ENCODE results near the gene ARHGAP33.
A peak's percentile ranks its signal among the peaks of the same experiment; 100 is the strongest.
"Not testable (repeated sequence)": the region's sequence is repeated elsewhere in the genome, so short reads cannot be mapped to it uniquely, and the experiment has no call there.

Gene ARHGAP33

DNA sequence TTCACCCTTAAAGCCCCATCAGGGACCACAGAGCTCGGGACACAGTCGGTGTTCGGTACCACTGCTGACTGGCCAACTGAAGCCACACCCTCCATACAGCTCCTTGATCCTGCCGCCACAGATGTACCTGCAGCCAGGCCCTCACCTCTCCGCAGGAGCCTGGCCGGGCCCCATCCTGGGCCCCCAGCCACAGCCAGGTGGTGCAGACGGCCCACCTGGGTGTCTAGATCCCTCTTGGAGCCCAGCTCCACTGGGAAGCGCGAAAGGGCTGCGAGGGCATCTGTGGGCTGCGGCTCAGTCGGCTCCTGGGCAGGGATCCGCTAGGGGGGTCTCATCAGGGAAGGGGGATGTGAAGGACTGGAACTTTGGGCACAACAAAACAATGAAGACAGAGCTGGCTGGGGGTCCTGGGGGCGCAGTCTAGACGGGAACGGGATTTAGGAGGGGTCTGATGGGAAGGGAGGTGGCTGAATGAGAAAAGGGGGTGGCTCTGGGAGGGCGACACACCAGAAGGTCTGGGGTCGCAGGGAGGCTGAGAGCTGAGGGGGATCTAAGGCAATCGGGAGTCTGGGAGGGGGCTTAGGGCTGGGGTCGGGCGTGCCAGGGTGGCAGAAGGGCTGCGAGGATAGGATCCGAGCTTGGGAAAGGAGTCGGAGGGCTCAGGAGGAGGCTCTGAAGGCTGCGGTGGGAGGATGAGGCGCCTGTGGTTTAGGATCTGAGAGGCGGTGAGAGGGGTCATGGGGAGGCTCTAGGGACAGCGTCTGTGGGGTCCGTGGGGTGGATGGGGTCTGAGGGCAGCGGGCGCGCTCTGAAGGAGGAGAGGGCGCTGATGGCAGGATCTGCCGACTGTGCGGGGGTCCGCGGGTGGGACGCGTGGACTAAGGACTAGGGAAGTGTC is 21.5 kb downstream of the ARHGAP33 start:
- DNase-seq, result no peak

- no peak for DNase-seq
Measured at GRCh38 chr19:35797663-35798062, 22.3 kb downstream of the ARHGAP33 start.

DNA sequence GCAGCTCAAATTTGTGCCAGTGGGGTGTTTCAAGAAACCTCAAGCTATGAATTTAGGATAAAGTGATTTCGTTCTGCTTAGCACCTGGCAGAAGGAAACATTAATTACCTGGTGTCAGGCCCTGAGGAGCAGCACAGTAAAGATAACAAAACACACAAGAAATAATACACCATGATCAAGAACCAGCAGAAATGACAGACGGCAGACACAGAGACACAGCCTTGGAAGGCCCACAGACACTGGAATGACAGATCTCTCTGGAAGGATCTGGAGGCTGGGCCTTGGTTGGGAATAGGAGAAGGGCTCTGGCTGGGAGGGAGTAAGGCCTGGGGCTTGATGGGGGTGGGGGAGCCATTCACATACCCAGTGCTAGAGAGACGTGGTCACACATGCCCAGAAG is 26.5 kb downstream of the ARHGAP33 start:
- no peak for DNase-seq

GRCh38 chr19:35805526-35806102 is 30.2 kb downstream of the ARHGAP33 start:
- DNase-seq, result no peak

DNA sequence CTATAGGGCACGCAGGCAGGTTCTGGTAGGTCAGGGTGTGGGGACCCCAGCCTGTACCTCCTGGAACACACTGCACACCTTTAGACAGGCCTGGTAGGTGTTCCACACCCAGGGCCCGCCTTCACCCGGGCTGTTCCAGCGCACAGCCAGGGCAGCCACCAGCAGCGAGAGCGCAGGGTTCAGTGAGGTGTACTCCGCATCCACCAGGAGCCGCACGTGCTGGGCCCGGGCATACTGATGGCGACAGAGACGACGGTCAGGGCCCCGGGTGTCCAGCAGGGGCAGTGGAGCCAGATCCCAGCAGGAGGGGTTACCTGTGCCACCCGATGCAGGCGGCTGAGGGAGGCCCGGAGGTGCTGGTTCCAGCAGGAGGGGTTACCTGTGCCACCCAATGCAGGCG is 31.2 kb downstream of the ARHGAP33 start:
- no peak for DNase-seq

GRCh38 chr19:35807633-35808032 is 32.3 kb downstream of the ARHGAP33 start:
- no peak for DNase-seq

DNA sequence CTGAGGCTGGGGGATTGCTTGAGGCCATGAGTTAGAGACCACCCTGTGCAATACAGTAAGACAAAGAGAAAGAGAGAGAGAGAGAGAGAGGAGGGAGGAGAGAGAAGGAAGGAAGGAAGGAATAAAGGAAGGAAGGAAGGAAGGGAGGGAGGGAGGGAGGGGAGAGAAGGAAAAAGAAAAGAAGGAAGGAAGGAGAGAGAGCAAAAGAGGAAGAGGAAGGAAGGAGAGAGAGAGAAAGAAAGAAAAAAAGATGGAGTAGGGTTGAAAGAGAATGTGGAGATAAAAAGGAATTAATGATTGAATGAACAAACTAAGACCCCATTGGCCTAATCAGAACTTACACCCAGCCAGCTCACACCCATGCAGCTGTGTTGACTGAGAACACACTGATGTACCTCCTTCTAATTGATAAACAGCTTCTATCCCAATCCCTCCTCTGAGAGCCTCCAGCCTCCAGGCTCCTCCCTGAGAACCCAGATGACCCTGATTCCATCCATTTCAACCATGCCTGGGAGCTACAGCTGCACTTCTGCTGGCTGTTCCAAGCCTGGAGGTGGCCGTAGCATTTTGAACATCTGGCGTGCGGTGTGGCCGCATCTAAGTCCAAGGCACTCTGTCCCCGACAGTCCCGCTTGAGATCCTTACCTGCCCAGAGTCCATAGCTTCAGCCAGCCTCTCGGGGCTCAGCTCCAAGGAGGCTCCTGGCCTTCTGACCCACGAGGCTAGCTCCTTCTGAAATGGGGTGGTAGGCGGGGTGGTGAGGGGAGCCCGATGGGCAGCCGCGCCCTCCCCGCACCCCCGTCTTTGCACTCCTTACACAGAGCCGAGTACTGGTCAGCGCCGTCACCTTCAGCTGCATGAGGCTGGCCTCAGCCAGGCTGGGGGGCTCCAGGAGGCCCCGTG is 36.2 kb downstream of the ARHGAP33 start:
- no peak for DNase-seq

GRCh38 chr19:35812220-35813042 is 37.1 kb downstream of the ARHGAP33 start, which contains the start of gene PRODH2:
PRODH2 (minus strand) TSS chr19:35812845; CDS start chr19:35812805, 40 bp downstream.
- no peak for DNase-seq

GRCh38 chr19:35813043-35813890 is 37.9 kb downstream of the ARHGAP33 start:
- DNase-seq, result no peak

GRCh38 chr19:35816262-35816661 is 40.9 kb downstream of the ARHGAP33 start:
- no peak for DNase-seq

DNA sequence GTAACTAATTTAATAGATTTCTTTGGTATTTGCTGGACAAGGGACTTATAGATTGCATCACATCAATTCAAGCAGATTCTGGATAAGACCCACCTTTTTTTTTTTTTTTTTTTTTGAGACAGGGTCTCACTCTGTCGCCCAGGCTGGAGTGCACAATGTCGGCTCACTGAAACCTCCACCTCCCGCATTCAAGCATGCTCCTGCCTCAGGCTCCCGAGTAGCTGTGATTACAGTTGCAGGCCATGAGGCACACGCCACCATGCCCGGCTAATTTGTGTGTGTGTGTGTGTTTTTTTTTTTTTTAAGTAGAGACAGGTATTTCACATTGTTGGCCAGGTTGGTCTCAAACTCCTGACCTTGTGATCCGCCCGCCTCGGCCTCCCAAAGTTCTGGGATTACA is 41.5 kb downstream of the ARHGAP33 start:
- DNase-seq, result no peak

- no peak for DNase-seq
Measured at GRCh38 chr19:35818445-35818844, 43.1 kb downstream of the ARHGAP33 start.

DNA sequence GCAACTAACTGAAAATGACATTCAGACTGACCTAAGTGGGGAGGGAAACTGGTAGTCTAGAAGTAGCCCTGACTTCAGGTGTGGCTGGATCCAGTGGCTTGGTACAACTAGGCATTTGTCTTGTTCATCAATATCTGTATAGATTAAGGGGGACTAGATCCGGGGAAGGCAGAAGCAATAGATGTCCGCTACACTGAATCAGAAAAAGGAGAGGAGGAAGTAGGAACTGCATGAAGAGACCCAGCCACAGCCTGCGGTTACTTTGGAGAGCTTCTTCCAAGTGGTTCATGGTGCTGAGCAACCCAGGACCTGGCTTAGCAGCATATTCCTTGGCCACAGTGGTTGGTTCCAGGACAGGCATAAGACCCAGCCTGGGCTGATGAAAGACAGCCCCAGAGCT is 47.2 kb downstream of the ARHGAP33 start:
- no peak for DNase-seq

DNA sequence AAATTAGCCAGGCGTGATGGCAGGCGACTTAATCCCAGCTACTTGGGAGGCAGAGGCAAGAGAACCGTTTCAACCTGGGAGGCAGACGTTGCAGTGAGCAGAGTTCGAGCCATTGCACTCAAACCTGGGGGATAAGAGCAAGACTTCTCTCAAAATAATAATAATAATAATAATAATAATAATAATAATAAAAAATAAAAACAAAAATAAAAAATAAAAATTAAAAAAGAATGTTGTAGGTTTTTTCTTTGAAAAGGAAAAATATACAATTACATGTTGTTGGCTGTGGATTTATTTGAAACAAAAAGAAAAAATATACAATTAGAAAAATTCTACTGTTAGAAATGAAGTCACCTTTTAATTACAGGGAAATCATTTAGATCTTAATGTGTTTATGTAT is 48.8 kb downstream of the ARHGAP33 start:
- no peak for DNase-seq

GRCh38 chr19:35828692-35829301 is 53.4 kb downstream of the ARHGAP33 start:
- peak; percentile 85 for DNase-seq

DNA sequence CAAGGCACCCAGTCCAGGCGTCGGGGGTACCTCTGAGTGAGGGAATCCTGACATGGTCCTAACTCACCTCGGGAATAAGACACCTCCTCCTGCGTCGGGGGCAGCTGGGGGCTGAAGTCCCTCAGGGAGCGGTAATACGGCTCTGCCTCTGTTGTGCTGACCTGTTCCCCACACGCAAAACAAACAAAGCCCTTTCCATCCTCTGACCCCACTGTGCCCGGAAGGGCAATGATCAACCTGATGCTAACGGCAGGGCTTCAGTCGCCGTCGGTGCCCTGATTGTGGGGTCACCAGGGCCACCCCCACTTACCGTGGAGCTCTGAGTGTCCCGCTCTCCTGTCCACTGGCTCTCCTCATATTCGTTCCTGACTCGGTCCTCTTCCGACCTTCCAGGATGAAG is 55.6 kb downstream of the ARHGAP33 start:
- DNase-seq, result no peak

- DNase-seq, result no peak
Measured at GRCh38 chr19:35832054-35832453, 56.7 kb downstream of the ARHGAP33 start.

DNA sequence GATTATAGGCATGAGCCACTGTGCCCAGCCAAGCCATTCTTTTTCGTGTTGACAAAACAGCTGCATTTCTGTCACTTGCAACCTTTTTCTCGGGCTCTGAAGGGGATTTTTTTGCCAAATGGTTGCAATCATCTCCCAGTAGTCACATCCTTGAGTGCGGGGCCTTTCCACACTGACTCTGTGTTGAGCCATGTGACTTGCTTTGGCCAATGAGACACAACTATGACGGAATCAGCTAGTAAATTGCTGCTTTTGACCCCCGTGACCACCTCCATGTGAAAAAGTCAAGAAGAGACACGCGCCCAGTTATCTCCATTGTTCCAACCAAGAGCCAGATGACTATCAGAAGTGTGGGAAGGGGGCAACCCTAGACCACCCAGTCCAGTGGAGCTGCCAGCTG is 58.6 kb downstream of the ARHGAP33 start:
- no peak for DNase-seq

GRCh38 chr19:35836096-35836495 is 60.7 kb downstream of the ARHGAP33 start:
- DNase-seq, result not testable (repeated sequence)
